ENCODE measurements around the gene AGBL3.

AGBL3 gene

DNA sequence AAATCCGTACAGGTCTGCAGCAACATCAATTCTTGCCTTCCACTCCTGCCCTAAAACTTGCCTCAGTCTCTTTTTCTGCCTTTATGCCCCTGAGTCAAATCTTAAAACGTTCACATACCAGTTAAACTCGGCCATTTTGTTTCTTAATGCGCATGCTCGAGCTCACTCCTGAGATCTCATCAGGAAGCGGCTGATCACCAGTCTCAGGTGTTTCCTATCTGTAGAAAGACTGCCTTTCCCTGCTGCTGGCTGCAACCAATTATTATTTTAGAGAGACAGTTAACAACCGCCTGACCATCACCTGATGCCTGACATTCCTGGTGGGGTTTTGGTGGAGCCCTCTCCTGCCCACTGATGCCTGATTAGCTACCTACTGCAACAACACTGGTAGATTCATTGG, 91.3 kb downstream of the AGBL3 start:
- no peak overlapping the region for H3K27ac ChIP-seq (ENCODE audit: low read depth, low read length, severe bottlenecking)

DNA sequence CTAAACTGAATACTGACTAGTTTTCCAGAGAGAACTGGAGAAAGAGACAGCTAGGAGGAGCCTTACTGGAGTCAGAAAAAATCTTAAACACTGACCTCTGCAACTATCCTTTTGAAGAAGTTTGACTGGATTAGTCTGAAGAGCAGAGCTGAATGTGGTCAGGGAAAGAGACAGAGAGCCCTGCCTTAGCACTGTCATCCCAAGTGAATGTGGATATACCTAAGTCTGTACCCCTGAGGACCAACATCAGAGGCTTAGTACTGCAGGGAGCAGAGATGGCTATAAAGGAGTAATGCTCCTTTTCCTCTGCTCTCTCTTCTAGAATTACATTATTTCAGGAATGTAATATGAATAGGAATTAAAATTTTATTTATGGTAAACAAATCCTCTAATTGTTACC, 91.7 kb downstream of the AGBL3 start:
- Histone ChIP-seq H3K9me3 (ENCODE audit: control insufficient read depth, low read length) (no peaks in the 10 kb centered on the region), H3K36me3 (ENCODE audit: control insufficient read depth, insufficient read depth, low read length) (no peaks in the 10 kb centered on the region), H3K4me1 (ENCODE audit: control insufficient read depth, insufficient read depth, low read length, poor library complexity, severe bottlenecking) (no peaks in the 10 kb centered on the region), H3K4me3 (ENCODE audit: extremely low read depth, insufficient read depth, low read length, poor library complexity, severe bottlenecking) (no peak overlapping the region), H3K27ac (ENCODE audit: low read depth, low read length, severe bottlenecking) (no peak overlapping the region)

More for the DNA sequence above, 91.3 kb downstream of the AGBL3 start:
- Histone ChIP-seq H3K4me1 (ENCODE audit: control insufficient read depth, insufficient read depth, low read length, poor library complexity, severe bottlenecking) (no peaks in the 10 kb centered on the region), H3K9me3 (ENCODE audit: control insufficient read depth, low read length) (no peaks in the 10 kb centered on the region), H3K36me3 (ENCODE audit: control insufficient read depth, insufficient read depth, low read length) (no peaks in the 10 kb centered on the region), H3K4me3 (ENCODE audit: extremely low read depth, insufficient read depth, low read length, poor library complexity, severe bottlenecking) (no peak overlapping the region)
- 72 to 77% methylated on average over 7 of the region's 7 CpGs for WGBS, 2 experiments (ENCODE audit: insufficient coverage in 2 of 2)

DNA sequence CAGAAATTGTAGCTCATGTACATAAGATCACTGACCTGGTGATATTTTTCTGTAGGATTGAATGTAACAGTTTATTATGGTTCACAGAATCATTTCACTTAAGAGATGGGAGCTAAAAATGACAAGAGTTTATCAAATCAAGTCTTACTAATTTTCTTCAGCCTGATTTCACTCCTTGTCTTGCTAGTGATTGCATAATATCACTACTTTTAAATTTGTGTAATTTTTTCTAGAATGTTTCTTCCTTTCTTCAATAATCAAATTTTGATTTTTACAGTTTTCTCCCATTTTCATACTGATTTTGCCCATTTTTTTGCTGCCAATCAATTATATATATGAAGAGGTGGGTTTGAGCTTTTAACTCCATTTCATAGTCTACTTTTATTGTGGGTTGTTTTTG, 92.8 kb downstream of the AGBL3 start:
- H3K36me3 ChIP-seq (ENCODE audit: control insufficient read depth, insufficient read depth, low read length) = no peaks in the 10 kb centered on the region

DNA sequence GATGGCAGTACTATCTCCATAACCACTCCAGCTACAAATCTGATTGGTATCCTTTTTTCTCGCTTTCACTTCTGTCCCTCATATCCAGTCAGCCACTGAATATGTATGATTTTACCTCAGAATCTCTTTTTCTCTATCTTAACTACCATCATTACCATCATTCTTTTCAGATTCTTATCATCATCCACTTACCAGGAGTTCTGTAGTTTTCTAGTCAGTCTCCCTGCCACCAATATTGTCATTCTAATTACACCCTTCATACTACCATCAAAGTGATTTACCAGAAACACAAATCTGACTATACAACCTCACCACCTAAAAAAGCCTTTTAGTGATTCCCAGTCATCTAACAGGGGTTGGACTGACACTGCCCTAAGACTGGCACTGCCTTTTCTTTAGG, 96.7 kb downstream of the AGBL3 start:
- H3K27ac ChIP-seq (ENCODE audit: low read depth, low read length, severe bottlenecking) = no peak overlapping the region
- no peaks in the 10 kb centered on the region for H3K4me1 ChIP-seq (ENCODE audit: control insufficient read depth, insufficient read depth, low read length, poor library complexity, severe bottlenecking)
- H3K4me3 ChIP-seq (ENCODE audit: extremely low read depth, insufficient read depth, low read length, poor library complexity, severe bottlenecking) = no peak overlapping the region
- H3K9me3 ChIP-seq (ENCODE audit: control insufficient read depth, low read length) = no peaks in the 10 kb centered on the region
- H3K36me3 ChIP-seq (ENCODE audit: control insufficient read depth, insufficient read depth, low read length) = no peaks in the 10 kb centered on the region
- 0% methylated on average over 1 of the region's 1 CpG for WGBS, 2 experiments (ENCODE audit: insufficient coverage in 2 of 2)

More for the DNA sequence above, 92.8 kb downstream of the AGBL3 start:
- H3K4me3 ChIP-seq (ENCODE audit: extremely low read depth, insufficient read depth, low read length, poor library complexity, severe bottlenecking) = no peak overlapping the region
- H3K4me1 ChIP-seq (ENCODE audit: control insufficient read depth, insufficient read depth, low read length, poor library complexity, severe bottlenecking) = no peaks in the 10 kb centered on the region
- H3K27ac ChIP-seq (ENCODE audit: low read depth, low read length, severe bottlenecking) = no peak overlapping the region
- no peaks in the 10 kb centered on the region for H3K9me3 ChIP-seq (ENCODE audit: control insufficient read depth, low read length)

DNA sequence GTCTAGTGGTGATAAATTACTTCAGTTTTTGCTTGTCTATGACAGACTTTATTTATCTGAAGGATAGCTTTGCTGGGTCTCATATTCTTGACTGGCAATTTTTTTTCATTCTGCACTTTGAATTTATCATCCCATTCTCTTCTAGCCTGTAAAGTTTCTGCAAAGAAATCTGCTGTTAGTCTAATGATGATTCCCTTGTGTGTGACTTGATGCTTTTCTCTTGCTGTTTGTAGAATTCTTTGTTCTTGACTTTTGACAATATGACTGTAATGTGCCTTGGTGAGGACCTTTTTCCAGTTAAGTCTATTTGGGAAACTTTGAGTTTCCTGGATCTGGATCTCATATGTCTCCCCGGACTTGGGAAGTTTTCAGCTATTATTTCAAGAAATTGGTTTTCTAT, 102.3 kb downstream of the AGBL3 start:
- WGBS, 2 experiments (ENCODE audit: insufficient coverage in 2 of 2) = no CpG with 5 or more reads among the region's 1 CpG
- Histone ChIP-seq H3K27ac (ENCODE audit: low read depth, low read length, severe bottlenecking) (no peak overlapping the region), H3K36me3 (ENCODE audit: control insufficient read depth, insufficient read depth, low read length) (no peaks in the 10 kb centered on the region), H3K4me1 (ENCODE audit: control insufficient read depth, insufficient read depth, low read length, poor library complexity, severe bottlenecking) (no peaks in the 10 kb centered on the region), H3K9me3 (ENCODE audit: control insufficient read depth, low read length) (no peaks in the 10 kb centered on the region), H3K4me3 (ENCODE audit: extremely low read depth, insufficient read depth, low read length, poor library complexity, severe bottlenecking) (no peak overlapping the region)

DNA sequence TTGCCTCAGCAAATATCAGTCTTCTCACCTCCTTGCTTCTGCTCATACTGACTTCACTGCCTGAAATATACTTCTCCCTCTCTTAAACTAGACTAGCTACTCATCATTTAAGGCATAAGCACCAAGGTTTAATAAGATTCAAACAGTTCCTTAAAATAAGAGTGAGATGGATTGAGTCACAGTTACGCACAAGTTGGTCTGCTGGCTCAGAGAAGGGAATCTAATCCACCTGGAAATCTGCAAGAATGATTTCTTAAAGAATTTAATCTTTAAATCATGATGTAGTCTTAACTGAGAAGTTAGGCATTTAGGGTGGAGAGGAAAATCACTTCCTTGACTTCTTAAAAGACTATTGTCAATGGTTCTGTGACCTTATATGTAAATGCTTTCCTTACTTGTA, 105.4 kb downstream of the AGBL3 start:
- Histone ChIP-seq H3K4me1 (ENCODE audit: control insufficient read depth, insufficient read depth, low read length, poor library complexity, severe bottlenecking) (no peaks in the 10 kb centered on the region), H3K36me3 (ENCODE audit: control insufficient read depth, insufficient read depth, low read length) (no peaks in the 10 kb centered on the region), H3K27ac (ENCODE audit: low read depth, low read length, severe bottlenecking) (no peak overlapping the region), H3K4me3 (ENCODE audit: extremely low read depth, insufficient read depth, low read length, poor library complexity, severe bottlenecking) (no peak overlapping the region), H3K9me3 (ENCODE audit: control insufficient read depth, low read length) (no peaks in the 10 kb centered on the region)
- WGBS, 2 experiments (ENCODE audit: insufficient coverage in 2 of 2) = 86% methylated on average over 1 of the region's 1 CpG; no CpG with 5 or more reads in 1 of the 2 experiments

DNA sequence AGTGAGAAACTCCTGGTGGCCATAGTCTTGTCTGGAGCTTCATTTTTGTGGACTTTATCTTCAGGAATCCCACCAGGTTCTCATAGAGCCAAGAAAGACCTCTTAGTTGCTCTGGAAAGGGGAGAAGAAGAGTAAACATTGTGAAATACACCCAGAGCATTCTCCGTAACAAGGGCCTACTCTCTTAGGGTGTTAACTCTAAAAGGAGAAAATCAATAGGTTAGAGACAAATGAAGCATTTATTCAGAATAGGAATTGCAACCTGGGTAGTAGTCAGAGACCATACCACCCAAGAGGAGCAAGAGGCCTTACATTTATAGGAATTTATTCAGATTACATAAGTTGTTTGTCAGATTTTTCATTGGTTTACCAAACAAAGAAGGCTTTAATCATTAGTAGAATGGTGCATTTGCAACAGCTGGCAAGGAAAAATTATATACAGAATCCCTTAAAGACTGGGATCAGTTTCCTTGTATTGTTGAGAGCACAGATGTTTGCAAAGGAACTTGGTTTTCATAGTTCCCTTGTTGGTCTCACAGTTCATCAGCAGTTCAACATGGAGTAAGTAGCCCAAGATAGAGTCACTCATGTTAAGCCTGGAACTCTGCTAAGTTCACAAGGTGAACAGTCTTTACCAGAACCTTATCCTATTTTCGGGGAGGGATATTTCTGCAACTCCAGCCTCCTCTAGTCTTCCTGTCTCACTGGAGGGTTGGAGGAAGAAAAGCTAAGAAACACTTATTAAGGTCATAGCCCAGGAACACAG, 108.3 kb downstream of the AGBL3 start:
- no peaks in the 10 kb centered on the region for H3K9me3 ChIP-seq (ENCODE audit: control insufficient read depth, low read length)
- no peaks in the 10 kb centered on the region for H3K36me3 ChIP-seq (ENCODE audit: control insufficient read depth, insufficient read depth, low read length)
- no CpG with 5 or more reads among the region's 2 CpGs for WGBS, 2 experiments (ENCODE audit: insufficient coverage in 2 of 2)
- peaks cover 4% of the 10 kb centered on the region for H3K4me1 ChIP-seq (ENCODE audit: control insufficient read depth, insufficient read depth, low read length, poor library complexity, severe bottlenecking)
- no peak overlapping the region for H3K27ac ChIP-seq (ENCODE audit: low read depth, low read length, severe bottlenecking)
- no peak overlapping the region for H3K4me3 ChIP-seq (ENCODE audit: extremely low read depth, insufficient read depth, low read length, poor library complexity, severe bottlenecking)

DNA sequence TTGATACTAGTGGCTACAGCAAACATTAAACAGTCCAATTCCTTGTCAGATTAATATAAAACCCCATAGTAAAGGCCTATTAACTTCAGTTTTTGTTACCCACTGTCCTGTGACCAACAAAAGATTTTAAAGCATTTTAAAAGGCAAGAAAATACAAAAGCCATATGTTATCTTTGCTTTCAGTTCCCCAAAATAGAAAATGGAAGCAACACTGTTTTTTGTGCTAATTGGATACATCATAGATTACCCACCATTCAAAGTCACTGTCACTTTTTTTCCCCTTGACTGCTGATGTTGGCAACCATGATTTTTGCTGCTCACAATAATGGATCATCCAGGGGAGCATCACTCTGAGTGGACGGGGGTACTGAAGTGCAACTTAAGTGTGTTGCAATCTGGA, 109.1 kb downstream of the AGBL3 start:
- Histone ChIP-seq H3K36me3 (ENCODE audit: control insufficient read depth, insufficient read depth, low read length) (no peaks in the 10 kb centered on the region), H3K9me3 (ENCODE audit: control insufficient read depth, low read length) (no peaks in the 10 kb centered on the region), H3K27ac (ENCODE audit: low read depth, low read length, severe bottlenecking) (no peak overlapping the region), H3K4me3 (ENCODE audit: extremely low read depth, insufficient read depth, low read length, poor library complexity, severe bottlenecking) (no peak overlapping the region), H3K4me1 (ENCODE audit: control insufficient read depth, insufficient read depth, low read length, poor library complexity, severe bottlenecking) (peaks cover 4% of the 10 kb centered on the region)
- 82% methylated on average over 1 of the region's 1 CpG; no CpG with 5 or more reads in 1 of the 2 experiments for WGBS, 2 experiments (ENCODE audit: insufficient coverage in 2 of 2)

DNA sequence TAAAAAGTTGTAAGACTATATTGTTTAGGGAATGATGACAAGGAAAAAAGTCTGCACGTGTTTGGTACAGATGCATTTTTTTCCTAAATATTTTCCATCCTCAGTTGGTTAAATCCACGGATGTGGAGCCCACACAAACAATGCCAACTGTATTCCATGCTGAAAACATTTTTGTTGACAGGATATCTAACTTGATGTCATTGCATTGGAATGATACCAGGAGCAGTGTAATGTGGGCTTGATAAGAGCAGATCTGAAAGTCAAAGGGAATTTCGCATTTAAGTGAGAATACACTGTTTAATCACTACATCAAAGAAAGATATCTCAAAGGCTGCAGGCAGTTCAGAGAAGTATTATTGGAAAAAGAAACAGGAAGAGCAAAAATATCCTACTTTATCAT, 112.1 kb downstream of the AGBL3 start:
- 80% methylated on average over 1 of the region's 3 CpGs; no CpG with 5 or more reads in 1 of the 2 experiments for WGBS, 2 experiments (ENCODE audit: insufficient coverage in 2 of 2)
- no peaks in the 10 kb centered on the region for H3K36me3 ChIP-seq (ENCODE audit: control insufficient read depth, insufficient read depth, low read length)
- no peaks in the 10 kb centered on the region for H3K9me3 ChIP-seq (ENCODE audit: control insufficient read depth, low read length)
- peaks cover 4% of the 10 kb centered on the region for H3K4me1 ChIP-seq (ENCODE audit: control insufficient read depth, insufficient read depth, low read length, poor library complexity, severe bottlenecking)
- H3K27ac ChIP-seq (ENCODE audit: low read depth, low read length, severe bottlenecking) = peak overlapping the region; percentile 3
- H3K4me3 ChIP-seq (ENCODE audit: extremely low read depth, insufficient read depth, low read length, poor library complexity, severe bottlenecking) = no peak overlapping the region

DNA sequence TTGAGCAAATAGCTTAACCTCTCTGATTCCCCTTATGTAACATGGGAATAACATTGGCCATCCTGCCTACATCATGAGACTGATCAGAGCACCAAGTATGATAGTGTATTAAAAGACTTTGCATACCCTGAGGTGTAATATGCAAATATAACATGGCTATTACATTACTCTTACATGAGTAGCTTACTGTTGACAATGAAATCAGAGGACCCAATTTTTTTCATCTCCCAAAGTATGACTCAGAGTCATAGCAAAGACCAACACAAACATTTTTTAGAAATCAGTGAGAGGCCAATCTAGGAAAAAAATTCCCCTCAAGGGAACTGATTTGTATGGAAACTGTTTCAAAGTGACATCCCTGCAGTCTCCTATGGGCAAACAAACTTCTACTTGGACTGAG, 114.5 kb downstream of the AGBL3 start:
- no peaks in the 10 kb centered on the region for H3K36me3 ChIP-seq (ENCODE audit: control insufficient read depth, insufficient read depth, low read length)
- H3K4me1 ChIP-seq (ENCODE audit: control insufficient read depth, insufficient read depth, low read length, poor library complexity, severe bottlenecking) = peaks cover 4% of the 10 kb centered on the region
- H3K9me3 ChIP-seq (ENCODE audit: control insufficient read depth, low read length) = no peaks in the 10 kb centered on the region
- H3K4me3 ChIP-seq (ENCODE audit: extremely low read depth, insufficient read depth, low read length, poor library complexity, severe bottlenecking) = no peak overlapping the region
- no peak overlapping the region for H3K27ac ChIP-seq (ENCODE audit: low read depth, low read length, severe bottlenecking)

DNA sequence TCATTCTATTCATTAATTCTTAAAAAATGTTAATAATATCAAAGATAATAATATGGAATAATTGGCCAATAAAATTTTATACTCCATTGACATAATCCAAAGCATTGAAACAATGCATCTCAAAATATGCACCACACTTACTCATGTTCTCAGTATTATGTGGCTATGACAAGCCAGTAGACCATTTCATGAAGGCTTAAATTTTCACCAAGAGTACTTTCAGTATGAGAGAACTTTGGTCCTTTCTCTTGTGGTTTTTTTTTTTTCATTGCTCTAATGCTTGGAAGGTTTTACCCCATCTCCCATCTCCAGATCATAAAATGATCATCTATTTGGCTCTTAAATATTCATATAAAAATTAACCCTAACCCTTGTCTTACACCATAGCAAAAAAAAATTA, 116.1 kb downstream of the AGBL3 start:
- Histone ChIP-seq H3K4me3 (ENCODE audit: extremely low read depth, insufficient read depth, low read length, poor library complexity, severe bottlenecking) (no peak overlapping the region), H3K4me1 (ENCODE audit: control insufficient read depth, insufficient read depth, low read length, poor library complexity, severe bottlenecking) (peaks cover 4% of the 10 kb centered on the region), H3K9me3 (ENCODE audit: control insufficient read depth, low read length) (no peaks in the 10 kb centered on the region), H3K27ac (ENCODE audit: low read depth, low read length, severe bottlenecking) (no peak overlapping the region), H3K36me3 (ENCODE audit: control insufficient read depth, insufficient read depth, low read length) (no peaks in the 10 kb centered on the region)

Data from mesodermal cell (in vitro differentiated cells).